ELR (cell line): ENCODE data around the gene PAFAH1B2.
"Not testable (repeated sequence)": the region's sequence is repeated elsewhere in the genome, so short reads cannot be mapped to it uniquely, and the experiment has no call there.

Experiments used
- DNase-seq: peaks from one replicate; pipeline ENCODE4 v3.0.0-alpha.2; 2015; ENCODE audit warnings: low read depth

The PAFAH1B2 gene, protein sequence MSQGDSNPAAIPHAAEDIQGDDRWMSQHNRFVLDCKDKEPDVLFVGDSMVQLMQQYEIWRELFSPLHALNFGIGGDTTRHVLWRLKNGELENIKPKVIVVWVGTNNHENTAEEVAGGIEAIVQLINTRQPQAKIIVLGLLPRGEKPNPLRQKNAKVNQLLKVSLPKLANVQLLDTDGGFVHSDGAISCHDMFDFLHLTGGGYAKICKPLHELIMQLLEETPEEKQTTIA

DNA sequence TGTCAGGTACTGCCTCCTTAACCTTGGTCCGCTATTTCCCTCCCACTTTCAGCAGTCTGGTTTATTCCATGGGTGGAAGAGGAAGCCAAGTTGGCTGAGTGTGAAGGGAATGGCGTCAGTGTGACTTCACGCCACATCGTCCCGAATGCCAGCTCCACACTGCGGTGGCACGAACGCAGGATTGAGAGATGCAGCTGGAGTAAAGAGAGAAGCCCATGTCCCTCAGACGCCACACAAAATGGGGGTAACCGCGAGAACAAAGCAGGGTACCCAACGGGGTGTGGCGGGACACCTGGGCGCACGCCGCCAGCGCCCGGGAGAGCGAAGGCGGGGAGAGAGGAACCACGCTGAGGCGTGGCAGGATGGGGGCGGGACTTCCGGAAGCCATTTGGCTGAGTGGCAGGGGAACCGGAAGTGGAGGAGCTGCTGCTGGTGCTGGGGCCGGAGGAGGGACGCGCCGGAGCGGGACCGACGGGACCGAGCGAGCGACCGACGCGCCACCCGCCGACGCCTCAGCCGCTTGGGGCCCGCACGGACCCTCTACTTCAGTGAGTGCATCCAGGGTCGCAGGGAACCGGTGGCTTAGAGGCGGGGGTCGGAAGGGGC is at the start of gene PAFAH1B2:
Gene PAFAH1B2, plus strand, starts transcription at position 417 of the 606 bp plus-strand sequence. CDS start 8,161 bp downstream, outside the sequence.
- DNase-seq = peak; percentile 95

GRCh38 chr11:117094776-117095175 is 49.3 kb upstream of the PAFAH1B2 start:
- DNase-seq = no peak

DNA sequence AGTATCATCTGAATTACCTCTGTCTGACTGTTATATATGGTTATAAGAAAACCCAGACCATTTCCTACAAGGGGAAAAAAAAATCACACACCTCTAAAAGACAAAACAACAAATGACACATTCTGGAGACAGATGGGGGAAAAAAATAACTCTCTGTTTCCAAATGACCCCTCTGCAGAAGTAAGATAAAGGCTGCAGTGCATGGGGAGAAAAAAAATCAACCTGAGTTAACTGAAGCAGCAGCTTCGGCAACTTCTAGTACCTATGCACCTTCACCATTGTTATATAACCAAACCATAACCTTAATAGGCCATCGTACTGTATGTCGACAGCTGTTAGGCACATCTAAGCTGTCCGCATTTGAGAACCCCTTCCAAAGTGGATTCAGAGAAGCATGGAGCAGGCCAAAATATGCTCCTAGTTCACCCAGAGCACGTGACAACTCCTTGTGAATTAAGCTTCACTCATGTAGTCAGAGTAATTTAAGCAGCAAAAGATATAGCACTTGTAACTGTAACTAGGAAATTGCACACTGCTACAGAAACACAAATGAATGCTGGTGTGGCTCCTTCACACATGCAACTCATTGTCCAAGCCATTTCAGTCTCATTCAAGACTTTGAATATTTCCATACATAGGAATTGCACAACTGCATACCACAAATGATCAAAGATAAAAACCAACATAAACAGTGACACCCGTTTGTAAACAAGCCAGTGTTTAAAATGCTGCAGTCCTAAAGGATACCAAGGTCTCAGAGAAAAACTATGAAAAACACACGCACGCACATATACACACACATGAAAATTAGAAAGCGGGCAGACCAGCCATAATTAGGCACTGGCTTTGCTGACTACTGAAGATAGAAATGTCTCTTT is 48.6 kb upstream of the PAFAH1B2 start:
- DNase-seq = peak; percentile 66

DNA sequence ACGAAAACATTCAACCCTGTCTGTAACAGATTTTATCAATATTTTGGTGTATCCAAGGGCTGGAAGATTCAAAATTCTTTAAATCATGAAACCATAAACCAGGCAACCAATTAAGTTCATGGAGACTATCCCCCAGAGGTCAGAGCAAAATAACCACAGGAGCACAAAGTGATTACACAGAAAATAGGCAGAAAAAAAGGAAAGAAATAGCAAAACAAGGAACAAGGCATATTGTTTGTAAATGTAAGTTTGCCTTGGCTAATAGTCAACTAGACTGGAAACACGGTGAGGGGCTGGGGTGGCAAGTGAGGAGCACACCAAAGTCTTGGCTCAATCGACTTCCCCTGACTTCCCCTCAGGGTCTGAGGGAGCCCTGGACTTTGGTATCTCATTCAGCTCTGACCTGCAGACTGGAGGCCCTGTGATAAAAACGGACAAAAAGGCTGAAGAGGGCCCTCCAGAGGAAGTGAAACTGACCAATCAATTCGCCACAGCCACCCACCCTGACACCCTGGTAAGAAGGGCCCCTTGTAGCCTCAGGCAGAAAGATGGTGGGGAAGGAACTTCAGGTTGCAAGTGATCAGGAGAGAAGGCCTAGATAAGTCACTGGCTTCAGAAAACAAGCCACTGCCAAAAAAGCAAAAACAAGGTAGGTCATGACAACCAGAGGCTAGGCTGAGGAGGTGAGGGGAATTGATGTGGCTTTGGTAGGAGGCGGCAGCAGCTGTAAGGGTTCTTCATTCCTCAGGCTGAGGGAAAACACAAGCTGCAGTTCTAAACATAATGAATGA is 47.7 kb upstream of the PAFAH1B2 start:
- DNase-seq = peak; percentile 47

GRCh38 chr11:117097014-117097388 is 47.1 kb upstream of the PAFAH1B2 start:
- peak; percentile 14 for DNase-seq

DNA sequence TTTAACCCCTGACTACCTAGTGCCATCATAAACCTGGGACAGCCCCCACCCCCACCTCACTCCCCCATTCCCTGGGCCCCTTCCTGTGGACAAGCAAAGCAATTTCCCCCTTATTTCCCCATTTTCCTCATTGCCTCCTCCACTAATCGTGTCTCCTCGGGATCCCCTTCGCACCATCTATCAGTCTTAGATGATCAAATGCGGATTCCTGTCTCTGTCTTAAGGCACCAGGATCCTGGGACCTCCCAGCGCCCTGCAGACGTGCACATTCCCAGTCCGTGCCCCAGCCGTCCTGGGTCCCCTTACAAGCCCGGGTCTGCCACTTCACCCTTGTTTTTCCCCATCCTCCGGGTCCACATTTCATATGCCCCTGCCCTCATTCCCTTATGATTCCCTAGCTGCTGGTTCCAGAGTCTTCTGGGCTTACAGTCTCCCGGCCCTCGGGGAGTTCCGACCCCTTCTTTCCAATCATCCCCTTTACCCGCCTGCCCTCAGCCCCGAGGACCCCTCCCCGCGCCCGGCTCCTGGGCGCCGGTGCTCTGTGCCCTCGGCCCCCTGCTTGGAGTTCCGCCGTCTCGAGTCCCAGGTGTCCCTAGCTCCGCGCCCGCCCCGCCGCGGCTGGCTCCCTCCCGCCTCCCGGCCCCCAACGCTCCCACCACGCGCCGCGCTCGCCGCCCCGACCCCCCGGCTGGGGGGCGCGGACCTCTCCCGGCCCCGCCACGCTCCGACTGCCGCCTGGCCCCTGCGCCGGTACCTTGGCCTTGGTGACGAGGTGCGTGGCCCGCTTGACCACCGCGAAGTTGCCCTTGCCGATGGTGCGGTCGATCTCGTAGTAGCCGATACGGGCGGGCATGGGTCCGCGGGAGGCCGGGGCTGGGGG is 46.5 kb upstream of the PAFAH1B2 start:
- peak; percentile 45 for DNase-seq

DNA sequence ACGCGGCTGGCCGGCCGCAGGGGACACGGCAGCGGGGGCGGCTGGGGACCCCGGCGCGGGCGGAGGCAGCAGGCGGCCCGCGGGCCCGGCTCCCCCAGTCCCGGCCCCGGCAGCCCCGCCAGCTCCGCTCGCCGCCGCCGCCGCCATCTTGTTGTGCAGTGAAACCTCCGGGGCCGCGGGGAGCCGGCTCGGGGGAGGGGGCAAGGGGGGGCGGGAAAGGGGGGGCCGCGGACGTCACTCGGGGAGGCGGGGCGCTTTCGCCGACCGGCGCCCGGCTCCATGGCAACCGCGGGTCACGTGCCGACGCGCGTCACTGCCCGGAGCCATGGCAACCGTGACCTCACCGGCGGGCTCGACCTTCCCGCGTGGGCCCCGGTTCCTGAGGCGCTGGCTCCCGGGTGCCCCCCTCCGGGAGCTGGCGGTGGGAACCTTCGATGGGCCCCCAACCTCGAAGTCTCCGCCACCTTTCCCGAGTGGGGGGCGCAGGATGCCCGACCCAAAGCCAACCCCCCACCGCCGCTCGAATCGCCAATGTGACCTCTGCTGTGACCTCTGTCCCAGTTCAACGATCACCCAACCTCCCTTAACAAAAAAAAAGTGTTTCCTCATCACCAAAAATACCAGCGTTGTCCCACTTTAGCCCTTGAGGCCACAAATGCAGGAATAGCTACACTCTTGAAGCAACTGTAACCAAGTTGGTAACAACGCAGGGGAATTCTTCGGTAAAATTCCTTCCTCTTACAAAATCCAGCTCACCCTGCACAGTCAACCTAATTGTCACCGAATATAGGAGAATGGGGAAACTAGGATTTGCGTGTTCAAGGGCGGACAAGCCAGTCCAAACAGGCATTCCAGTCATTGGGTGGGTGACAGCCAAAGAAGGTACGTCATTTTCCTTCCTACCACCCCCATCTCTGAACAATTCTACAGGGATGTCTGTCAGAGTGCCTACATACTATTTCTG is 45.5 kb upstream of the PAFAH1B2 start, which contains the start of gene SIK3:
Gene SIK3, minus strand, starts transcription at position 160 of the 964 bp plus-strand sequence. Its CDS starts 13 bp downstream, at position 147.
- peak; percentile 95 for DNase-seq

DNA sequence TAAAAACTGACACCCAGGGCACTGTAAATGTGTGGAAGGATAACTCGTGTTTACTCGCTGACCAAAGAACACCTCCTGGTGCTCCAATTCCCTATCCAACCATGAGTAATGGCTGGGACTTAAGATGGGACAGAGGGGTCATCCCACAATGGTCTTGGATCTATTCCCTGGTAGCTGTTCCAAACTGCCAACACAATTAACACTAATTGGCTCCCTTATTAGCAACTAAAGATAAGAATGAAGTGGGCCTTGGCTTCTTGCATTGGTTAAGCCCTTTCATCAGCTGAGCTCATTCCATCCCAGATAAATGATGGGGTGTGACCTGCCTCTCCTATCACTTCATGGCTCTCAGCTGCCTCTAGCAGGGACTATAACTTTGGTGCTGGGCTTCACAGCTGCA is 44.4 kb upstream of the PAFAH1B2 start:
- no peak for DNase-seq

DNA sequence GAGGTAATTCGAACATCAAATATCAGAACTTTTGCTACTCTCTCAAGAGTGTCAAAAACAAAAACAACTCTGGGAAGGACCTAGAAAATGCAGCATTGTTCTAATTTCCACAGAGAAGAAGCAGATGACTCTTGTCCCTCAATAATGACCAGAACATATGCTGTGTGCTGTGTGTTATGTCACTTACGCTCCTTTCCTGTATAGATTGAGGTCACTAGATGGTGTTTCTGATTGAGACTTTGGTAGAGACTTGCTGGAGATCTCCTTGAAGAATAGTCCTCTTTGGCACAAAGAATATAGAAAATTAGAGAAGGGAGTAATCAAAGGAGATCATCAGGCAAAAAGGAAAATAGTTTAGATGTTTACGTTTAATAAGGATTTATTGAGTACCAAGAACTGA is 43.5 kb upstream of the PAFAH1B2 start:
- no peak for DNase-seq

GRCh38 chr11:117107701-117108590 is 36.1 kb upstream of the PAFAH1B2 start:
- peak; percentile 20 for DNase-seq

DNA sequence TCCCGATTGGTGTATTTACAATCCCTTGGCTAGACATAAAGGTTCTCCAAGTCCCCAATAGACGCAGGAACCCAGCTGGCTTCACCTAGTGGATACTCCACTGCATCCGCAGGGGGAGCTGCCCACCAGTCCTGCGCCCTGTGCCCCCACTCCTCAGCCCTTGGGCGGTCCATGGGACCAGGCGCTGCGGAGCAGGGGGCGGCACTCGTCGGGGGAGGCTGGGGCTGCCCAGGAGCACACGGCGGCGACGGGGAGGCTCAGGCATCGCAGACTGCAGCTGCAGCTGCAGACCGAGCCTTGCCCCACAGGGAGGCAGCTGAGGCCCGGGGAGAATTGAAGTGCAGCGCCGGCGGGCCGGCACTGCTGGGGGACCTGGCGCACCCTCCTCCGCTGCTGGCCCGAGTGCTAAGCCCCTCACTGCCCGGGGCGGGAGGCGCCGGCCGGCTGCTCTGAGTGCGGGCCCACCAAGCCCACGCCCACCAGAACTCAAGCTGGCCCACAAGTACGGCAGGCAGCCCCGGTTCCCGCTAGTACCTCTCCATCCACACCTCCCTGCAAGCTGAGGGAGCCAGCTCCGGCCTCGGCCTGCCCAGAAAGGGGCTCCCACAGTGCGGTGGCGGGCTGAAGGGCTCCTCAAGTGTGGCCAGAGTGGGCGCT is 33.7 kb upstream of the PAFAH1B2 start:
- no peak for DNase-seq

DNA sequence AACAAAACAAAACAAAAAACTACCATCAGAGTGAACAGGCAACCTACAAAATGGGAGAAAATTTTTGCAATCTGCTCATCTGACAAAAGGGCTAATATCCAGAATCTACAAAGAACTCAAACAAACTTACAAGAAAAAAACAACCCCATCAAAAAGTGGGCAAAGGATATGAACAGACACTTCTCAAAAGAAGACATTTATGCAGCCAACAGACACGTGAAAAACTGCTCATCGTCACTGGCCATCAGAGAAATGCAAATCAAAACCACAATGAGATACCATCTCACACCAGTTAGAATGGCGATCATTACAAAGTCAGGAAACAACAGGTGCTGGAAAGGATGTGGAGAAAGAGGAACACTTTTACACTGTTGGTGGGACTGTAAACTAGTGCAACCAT is 31.6 kb upstream of the PAFAH1B2 start:
- DNase-seq = not testable (repeated sequence)

DNA sequence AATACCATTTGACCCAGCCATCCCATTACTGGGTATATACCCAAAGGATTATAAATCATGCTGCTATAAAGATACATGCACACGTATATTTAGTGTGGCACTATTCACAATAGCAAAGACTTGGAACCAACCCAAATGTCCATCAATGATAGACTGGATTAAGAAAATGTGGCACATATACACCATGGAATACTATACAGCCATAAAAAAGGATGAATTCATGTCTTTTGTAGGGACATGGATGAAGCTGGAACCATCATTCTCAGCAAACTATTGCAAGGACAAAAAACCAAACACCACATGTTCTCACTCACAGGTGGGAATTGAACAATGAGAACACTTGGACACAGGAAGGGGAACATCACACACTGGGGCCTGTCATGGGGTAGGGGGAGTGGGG is 31.1 kb upstream of the PAFAH1B2 start:
- not testable (repeated sequence) for DNase-seq

DNA sequence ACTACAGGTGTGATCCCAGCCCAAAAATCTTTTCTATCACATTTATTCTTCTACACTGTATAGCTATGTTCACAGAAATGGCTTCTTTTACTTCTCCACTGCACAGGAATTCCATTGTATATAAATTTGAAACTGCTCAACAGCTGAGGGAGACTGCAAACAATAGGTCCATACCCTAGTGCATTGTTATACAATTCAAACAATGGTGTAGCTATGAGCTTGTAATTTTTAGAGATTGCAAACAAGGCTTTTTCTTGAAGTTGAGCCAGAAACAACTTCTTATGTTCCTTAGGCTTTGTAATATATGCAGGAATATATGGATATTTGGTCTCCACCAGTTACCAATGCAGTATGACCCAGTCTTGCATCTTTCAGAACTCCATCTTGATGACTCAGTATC is 26.4 kb upstream of the PAFAH1B2 start:
- DNase-seq = no peak

GRCh38 chr11:117121176-117121575 is 22.9 kb upstream of the PAFAH1B2 start:
- DNase-seq = peak; percentile 31

GRCh38 chr11:117122556-117122955 is 21.5 kb upstream of the PAFAH1B2 start:
- DNase-seq = no peak

GRCh38 chr11:117126223-117126965 is 17.7 kb upstream of the PAFAH1B2 start:
- DNase-seq = no peak
